HEK293 (cell line): Measurements from ENCODE around the gene ATP2A2.

Source experiments
- CTCF ChIA-PET: fragments of 350-600 bp; formaldehyde crosslinking; extraction: SDS; loops from one replicate; lab custom pipeline; 2021; ENCODE audit warnings: antibody characterized with exemption; lab: Yijun Ruan, JAX
- POLR2A ChIA-PET: fragments of 300-600 bp; formaldehyde crosslinking; extraction: SDS; loops from one replicate; lab custom pipeline; 2020; ENCODE audit warnings: antibody characterized with exemption, inconsistent platforms; lab: Yijun Ruan, JAX
- H3K27ac ChIP-seq: fragments of 200-500 bp; sonication (Bioruptor generic); 2 replicates; pipeline ENCODE4 v1.5.1; 2014; ENCODE audit warnings: low read depth, low read length, control low read depth, inconsistent platforms; ENCODE audit errors: extremely low read depth
- H3K36me3 ChIP-seq, 2 experiments: fragments of 200-500 bp in 1 of 2; sonication (Bioruptor generic) in 1 of 2; 1 replicate in 1 of 2; 2 replicates in 1 of 2; pipeline ENCODE4 v1.5.1; 2014 to 2017; ENCODE audit warnings: inconsistent platforms in 2 of 2, low read length in 2 of 2; ENCODE audit not compliant: control insufficient read depth in 2 of 2, insufficient read depth in 1 of 2
- H3K4me1 ChIP-seq: fragments of 200-500 bp; sonication (Bioruptor generic); 2 replicates; pipeline ENCODE4 v1.5.1; 2014; ENCODE audit warnings: mild to moderate bottlenecking, low read length, inconsistent platforms; ENCODE audit not compliant: control insufficient read depth, insufficient read depth
- H3K4me3 ChIP-seq: 2 replicates; pipeline ENCODE4 v1.5.1; 2011; ENCODE audit warnings: low read depth, mild to moderate bottlenecking, control low read depth, low read length, moderate library complexity
- H3K9me3 ChIP-seq: fragments of 200-500 bp; sonication (Bioruptor generic); 2 replicates; pipeline ENCODE4 v1.5.1; 2014; ENCODE audit warnings: low read depth, low read length, inconsistent platforms; ENCODE audit not compliant: control insufficient read depth, insufficient read depth
- BCL11A ChIP-seq: fragments of 450-650 bp; formaldehyde crosslinking; IDR thresholded peaks from 2 replicates; pipeline ENCODE4 v1.5.1; 2016; ENCODE audit warnings: low read depth, missing biosample characterization, missing genetic modification characterization
- GLI2 ChIP-seq: fragments of 450-650 bp; formaldehyde crosslinking; IDR thresholded peaks from 2 replicates; pipeline ENCODE4; 2017; ENCODE audit warnings: missing biosample characterization, missing genetic modification characterization, low read depth, borderline replicate concordance
- HOXA7 ChIP-seq: sonication (generic); formaldehyde crosslinking; IDR thresholded peaks from 2 replicates; pipeline ENCODE4 v1.8.1; 2022; ENCODE audit warnings: missing genetic modification reagents, borderline replicate concordance
- HOXC10 ChIP-seq: sonication (generic); formaldehyde crosslinking; IDR thresholded peaks from 2 replicates; pipeline ENCODE4 v1.8.1; 2023; ENCODE audit warnings: mild to moderate bottlenecking, missing genetic modification reagents
- KLF8 ChIP-seq: fragments of 450-650 bp; formaldehyde crosslinking; IDR thresholded peaks from 2 replicates; pipeline ENCODE4 v1.5.1; 2016; ENCODE audit warnings: missing biosample characterization, missing genetic modification characterization
- KLF9 ChIP-seq: fragments of 450-650 bp; formaldehyde crosslinking; IDR thresholded peaks from 2 replicates; pipeline ENCODE4 v1.5.1; 2016; ENCODE audit warnings: missing biosample characterization, missing genetic modification characterization, low read depth
- PRDM1 ChIP-seq: fragments of 450-650 bp; formaldehyde crosslinking; IDR thresholded peaks from 2 replicates; pipeline ENCODE4; 2016; ENCODE audit warnings: missing biosample characterization, missing genetic modification characterization
- SP3 ChIP-seq: fragments of 450-650 bp; formaldehyde crosslinking; IDR thresholded peaks from 2 replicates; pipeline ENCODE4 v1.5.1; 2016; ENCODE audit warnings: missing biosample characterization, missing genetic modification characterization
- SP7 ChIP-seq: fragments of 450-650 bp; formaldehyde crosslinking; IDR thresholded peaks from 2 replicates; pipeline ENCODE4 v1.5.1; 2016; ENCODE audit warnings: missing biosample characterization, missing genetic modification characterization
- TCF7L2 ChIP-seq: IDR thresholded peaks from 2 replicates; pipeline ENCODE4 v1.6.1; 2011; ENCODE audit warnings: low read depth, mild to moderate bottlenecking, inconsistent platforms, low read length, moderate library complexity, borderline replicate concordance
- ZNF138 ChIP-seq: fragments of 450-650 bp; formaldehyde crosslinking; IDR thresholded peaks from 2 replicates; pipeline ENCODE4 v1.5.1; 2016; ENCODE audit warnings: missing biosample characterization, missing genetic modification characterization, borderline replicate concordance
- ZNF394 ChIP-seq: fragments of 450-650 bp; formaldehyde crosslinking; IDR thresholded peaks from 2 replicates; pipeline ENCODE4 v1.5.1; 2016; ENCODE audit warnings: missing biosample characterization, missing genetic modification characterization, mild to moderate bottlenecking, moderate library complexity, borderline replicate concordance
- ZNF423 ChIP-seq: fragments of 450-650 bp; formaldehyde crosslinking; IDR thresholded peaks from 2 replicates; pipeline ENCODE4 v1.5.1; 2016; ENCODE audit warnings: missing biosample characterization, missing genetic modification characterization
- ZNF600 ChIP-seq: fragments of 450-650 bp; formaldehyde crosslinking; IDR thresholded peaks from 2 replicates; pipeline ENCODE4 v1.5.1; 2016; ENCODE audit warnings: missing biosample characterization, missing genetic modification characterization
- ZNF76 ChIP-seq: fragments of 450-650 bp; formaldehyde crosslinking; IDR thresholded peaks from 2 replicates; pipeline ENCODE4; 2016; ENCODE audit warnings: low read depth, missing biosample characterization, missing genetic modification characterization, borderline replicate concordance
- TF ChIP-seq, protein P1 (sequence below): fragments of 450-650 bp; formaldehyde crosslinking; IDR thresholded peaks from 2 replicates; pipeline ENCODE4 v1.5.1; 2017; ENCODE audit warnings: missing biosample characterization, missing genetic modification characterization
- TF ChIP-seq, protein P2 (sequence below): fragments of 450-650 bp; formaldehyde crosslinking; IDR thresholded peaks from 2 replicates; pipeline ENCODE4 v1.5.1; 2016; ENCODE audit warnings: missing biosample characterization, missing genetic modification characterization
- TF ChIP-seq, protein P3 (sequence below): fragments of 450-650 bp; formaldehyde crosslinking; IDR thresholded peaks from 2 replicates; pipeline ENCODE4 v1.5.1; 2016; ENCODE audit warnings: missing biosample characterization, missing genetic modification characterization, borderline replicate concordance
- TF ChIP-seq, protein P4 (sequence below): sonication (generic); formaldehyde crosslinking; IDR thresholded peaks from 2 replicates; pipeline ENCODE4 v1.8.1; 2022; ENCODE audit warnings: mild to moderate bottlenecking, moderate library complexity, missing genetic modification reagents
- TF ChIP-seq, protein P5 (sequence below): fragments of 450-650 bp; formaldehyde crosslinking; IDR thresholded peaks from 2 replicates; pipeline ENCODE4 v1.5.1; 2016; ENCODE audit warnings: missing biosample characterization, missing genetic modification characterization

ATP2A2 gene

DNA sequence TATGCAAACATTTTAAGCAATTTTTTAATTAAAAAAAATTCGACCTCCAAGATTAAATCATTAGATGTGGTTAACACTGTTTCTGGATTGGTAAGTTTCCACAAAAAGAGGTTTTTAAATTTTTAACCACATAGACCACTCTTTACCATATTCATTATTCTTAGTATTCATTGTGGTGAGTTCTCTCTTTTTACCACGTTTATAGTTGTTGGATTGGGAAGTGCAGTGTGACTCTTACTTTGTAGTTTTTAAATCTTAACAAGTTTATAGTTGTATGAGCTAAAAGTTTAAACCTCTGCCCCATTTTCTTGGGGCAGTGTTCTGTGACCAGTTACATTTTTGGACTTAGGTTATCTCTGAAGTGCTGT is 8.6 kb downstream of the ATP2A2 start:
- TF ChIP-seq PRDM1 (tag by site-specific recombination) (no peak), HOXC10 (CRISPR knock-in tag) (no peak), ZNF138 (tag by site-specific recombination) (no peak), KLF9 (tag by site-specific recombination) (no peak)
- TF ChIP-seq, protein P1, sequence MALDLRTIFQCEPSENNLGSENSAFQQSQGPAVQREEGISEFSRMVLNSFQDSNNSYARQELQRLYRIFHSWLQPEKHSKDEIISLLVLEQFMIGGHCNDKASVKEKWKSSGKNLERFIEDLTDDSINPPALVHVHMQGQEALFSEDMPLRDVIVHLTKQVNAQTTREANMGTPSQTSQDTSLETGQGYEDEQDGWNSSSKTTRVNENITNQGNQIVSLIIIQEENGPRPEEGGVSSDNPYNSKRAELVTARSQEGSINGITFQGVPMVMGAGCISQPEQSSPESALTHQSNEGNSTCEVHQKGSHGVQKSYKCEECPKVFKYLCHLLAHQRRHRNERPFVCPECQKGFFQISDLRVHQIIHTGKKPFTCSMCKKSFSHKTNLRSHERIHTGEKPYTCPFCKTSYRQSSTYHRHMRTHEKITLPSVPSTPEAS (tag by site-specific recombination), result no peak
- CTCF ChIA-PET, result interaction anchor here (0.6 to 1.0 kb wide), 3 partner anchors 33 to 247 kb away, joined by 3 to 4 read pairs (median 3); no protein-coding TSS in a partner anchor
- H3K4me1 ChIP-seq, result peaks cover 12% of the 10 kb centered on the region
- POLR2A ChIA-PET, result interaction anchor here (1.2 kb wide), 1 partner anchor 86 kb away, joined by 3 read pairs; no protein-coding TSS in a partner anchor
- no peaks in the 10 kb centered on the region for H3K9me3 ChIP-seq
- no peak overlapping the region for H3K4me3 ChIP-seq
- peaks cover 77 to 93% of the 10 kb centered on the region in 2 experiments for H3K36me3 ChIP-seq
- H3K27ac ChIP-seq, result no peak overlapping the region

DNA sequence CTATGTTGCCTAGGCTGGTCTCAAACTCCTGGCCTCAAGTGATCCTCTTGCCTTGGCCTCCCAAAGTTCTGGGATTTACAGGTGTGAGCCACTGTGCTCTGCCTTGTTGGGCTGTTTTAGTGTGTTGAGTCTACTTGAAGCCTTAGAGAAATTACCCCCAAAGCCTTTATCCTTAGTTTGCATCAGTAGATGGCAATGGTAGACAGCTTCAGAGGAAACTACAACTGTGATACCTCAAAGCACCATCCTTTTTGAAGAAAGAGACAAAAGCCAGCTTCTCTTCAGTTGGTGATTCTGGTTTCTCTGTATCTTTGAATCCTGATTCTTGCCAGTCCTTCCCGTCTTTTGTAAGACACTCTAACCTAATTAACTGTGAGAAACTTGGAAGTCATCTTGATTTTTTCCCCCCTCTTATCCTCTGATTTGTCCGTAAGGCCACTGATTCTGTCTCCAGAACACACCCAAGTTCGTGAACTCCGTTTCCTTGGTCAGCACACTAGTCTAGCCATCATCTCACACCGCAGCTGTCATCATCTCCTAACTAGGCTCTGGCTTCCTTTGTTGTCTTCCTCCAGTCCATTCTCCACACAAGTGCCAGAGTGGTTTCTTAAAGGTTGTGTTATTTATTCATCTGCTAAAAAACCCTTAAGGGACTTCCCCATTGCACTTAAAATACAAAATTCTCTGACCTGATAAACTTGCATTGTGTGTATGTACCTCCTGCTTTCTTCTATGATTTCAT is 20.2 kb downstream of the ATP2A2 start:
- H3K9me3 ChIP-seq, result no peaks in the 10 kb centered on the region
- ChIA-PET POLR2A (interaction anchor here (0.9 kb wide), 1 partner anchor 11 kb away, joined by 3 read pairs; no protein-coding TSS in a partner anchor), CTCF (no interaction called here)
- no peak overlapping the region for H3K27ac ChIP-seq
- peaks cover 72 to 91% of the 10 kb centered on the region in 2 experiments for H3K36me3 ChIP-seq
- no peak overlapping the region for H3K4me3 ChIP-seq
- TF ChIP-seq, protein P2, sequence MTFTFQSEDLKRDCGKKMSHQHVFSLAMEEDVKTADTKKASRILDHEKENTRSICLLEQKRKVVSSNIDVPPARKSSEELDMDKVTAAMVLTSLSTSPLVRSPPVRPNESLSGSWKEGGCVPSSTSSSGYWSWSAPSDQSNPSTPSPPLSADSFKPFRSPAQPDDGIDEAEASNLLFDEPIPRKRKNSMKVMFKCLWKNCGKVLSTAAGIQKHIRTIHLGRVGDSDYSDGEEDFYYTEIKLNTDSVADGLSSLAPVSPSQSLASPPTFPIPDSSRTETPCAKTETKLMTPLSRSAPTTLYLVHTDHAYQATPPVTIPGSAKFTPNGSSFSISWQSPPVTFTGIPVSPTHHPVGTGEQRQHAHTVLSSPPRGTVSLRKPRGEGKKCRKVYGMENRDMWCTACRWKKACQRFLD, result no peak
- TF ChIP-seq ZNF600 (tag by site-specific recombination) (0 out of 2 replicates have a peak, but pooled peaks have one; percentile 28), HOXA7 (CRISPR knock-in tag) (no peak), ZNF76 (no peak), ZNF394 (tag by site-specific recombination) (peak; percentile 11; the same call in 1 of the 2 replicates), KLF8 (no peak)
- TF ChIP-seq, protein P3, sequence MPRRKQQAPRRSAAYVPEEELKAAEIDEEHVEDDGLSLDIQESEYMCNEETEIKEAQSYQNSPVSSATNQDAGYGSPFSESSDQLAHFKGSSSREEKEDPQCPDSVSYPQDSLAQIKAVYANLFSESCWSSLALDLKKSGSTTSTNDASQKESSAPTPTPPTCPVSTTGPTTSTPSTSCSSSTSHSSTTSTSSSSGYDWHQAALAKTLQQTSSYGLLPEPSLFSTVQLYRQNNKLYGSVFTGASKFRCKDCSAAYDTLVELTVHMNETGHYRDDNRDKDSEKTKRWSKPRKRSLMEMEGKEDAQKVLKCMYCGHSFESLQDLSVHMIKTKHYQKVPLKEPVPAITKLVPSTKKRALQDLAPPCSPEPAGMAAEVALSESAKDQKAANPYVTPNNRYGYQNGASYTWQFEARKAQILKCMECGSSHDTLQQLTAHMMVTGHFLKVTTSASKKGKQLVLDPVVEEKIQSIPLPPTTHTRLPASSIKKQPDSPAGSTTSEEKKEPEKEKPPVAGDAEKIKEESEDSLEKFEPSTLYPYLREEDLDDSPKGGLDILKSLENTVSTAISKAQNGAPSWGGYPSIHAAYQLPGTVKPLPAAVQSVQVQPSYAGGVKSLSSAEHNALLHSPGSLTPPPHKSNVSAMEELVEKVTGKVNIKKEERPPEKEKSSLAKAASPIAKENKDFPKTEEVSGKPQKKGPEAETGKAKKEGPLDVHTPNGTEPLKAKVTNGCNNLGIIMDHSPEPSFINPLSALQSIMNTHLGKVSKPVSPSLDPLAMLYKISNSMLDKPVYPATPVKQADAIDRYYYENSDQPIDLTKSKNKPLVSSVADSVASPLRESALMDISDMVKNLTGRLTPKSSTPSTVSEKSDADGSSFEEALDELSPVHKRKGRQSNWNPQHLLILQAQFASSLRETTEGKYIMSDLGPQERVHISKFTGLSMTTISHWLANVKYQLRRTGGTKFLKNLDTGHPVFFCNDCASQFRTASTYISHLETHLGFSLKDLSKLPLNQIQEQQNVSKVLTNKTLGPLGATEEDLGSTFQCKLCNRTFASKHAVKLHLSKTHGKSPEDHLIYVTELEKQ (tag by site-specific recombination), result no peak
- no peaks in the 10 kb centered on the region for H3K4me1 ChIP-seq

DNA sequence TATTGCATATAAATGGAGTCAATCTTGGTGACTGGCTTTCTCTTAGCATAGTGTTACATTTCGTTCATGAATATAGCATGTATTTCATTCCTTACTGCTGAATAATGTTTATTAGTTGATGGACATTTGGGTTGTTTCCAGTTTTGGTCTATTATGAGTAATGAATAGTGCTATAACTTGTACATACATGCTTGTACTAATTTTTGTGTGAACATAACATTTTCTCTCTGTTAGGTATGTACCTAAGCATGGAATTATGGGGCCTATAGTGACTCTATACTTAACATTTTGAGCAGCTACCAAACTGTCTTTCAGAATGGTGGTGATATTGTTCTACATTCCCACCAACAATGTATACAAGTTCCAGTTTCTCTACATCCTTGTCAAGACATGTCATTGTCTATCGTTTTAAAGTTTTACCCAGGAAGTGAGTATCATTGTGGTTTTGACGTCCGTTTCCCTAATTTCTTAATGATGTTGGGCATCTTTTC is 23.1 kb downstream of the ATP2A2 start:
- H3K4me3 ChIP-seq, result no peak overlapping the region
- peaks cover 2% of the 10 kb centered on the region; the same call in 1 of the 2 replicates for H3K4me1 ChIP-seq
- H3K36me3 ChIP-seq, result peaks cover 68 to 89% of the 10 kb centered on the region in 2 experiments
- ChIA-PET POLR2A (no interaction called here), CTCF (no interaction called here)
- H3K9me3 ChIP-seq, result no peaks in the 10 kb centered on the region
- no peak overlapping the region for H3K27ac ChIP-seq
- TF ChIP-seq KLF9 (tag by site-specific recombination), result no peak
- no peak for TF ChIP-seq ZNF423 (tag by site-specific recombination)
- TF ChIP-seq, protein P4, sequence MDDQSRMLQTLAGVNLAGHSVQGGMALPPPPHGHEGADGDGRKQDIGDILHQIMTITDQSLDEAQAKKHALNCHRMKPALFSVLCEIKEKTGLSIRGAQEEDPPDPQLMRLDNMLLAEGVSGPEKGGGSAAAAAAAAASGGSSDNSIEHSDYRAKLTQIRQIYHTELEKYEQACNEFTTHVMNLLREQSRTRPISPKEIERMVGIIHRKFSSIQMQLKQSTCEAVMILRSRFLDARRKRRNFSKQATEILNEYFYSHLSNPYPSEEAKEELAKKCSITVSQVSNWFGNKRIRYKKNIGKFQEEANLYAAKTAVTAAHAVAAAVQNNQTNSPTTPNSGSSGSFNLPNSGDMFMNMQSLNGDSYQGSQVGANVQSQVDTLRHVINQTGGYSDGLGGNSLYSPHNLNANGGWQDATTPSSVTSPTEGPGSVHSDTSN (CRISPR knock-in tag), result no peak
- no peak for TF ChIP-seq GLI2 (tag by site-specific recombination)
- no peak for TF ChIP-seq TCF7L2
- TF ChIP-seq SP3, result no peak
- no peak for TF ChIP-seq SP7 (tag by site-specific recombination)
- TF ChIP-seq, protein P5, sequence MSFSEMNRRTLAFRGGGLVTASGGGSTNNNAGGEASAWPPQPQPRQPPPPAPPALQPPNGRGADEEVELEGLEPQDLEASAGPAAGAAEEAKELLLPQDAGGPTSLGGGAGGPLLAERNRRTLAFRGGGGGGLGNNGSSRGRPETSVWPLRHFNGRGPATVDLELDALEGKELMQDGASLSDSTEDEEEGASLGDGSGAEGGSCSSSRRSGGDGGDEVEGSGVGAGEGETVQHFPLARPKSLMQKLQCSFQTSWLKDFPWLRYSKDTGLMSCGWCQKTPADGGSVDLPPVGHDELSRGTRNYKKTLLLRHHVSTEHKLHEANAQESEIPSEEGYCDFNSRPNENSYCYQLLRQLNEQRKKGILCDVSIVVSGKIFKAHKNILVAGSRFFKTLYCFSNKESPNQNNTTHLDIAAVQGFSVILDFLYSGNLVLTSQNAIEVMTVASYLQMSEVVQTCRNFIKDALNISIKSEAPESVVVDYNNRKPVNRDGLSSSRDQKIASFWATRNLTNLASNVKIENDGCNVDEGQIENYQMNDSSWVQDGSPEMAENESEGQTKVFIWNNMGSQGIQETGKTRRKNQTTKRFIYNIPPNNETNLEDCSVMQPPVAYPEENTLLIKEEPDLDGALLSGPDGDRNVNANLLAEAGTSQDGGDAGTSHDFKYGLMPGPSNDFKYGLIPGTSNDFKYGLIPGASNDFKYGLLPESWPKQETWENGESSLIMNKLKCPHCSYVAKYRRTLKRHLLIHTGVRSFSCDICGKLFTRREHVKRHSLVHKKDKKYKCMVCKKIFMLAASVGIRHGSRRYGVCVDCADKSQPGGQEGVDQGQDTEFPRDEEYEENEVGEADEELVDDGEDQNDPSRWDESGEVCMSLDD, result no peak
- no peak for TF ChIP-seq BCL11A (tag by site-specific recombination)
